Upper lobe of left lung (tissue), 6 donors: ENCODE data around the gene ZP2. TPM values are rescaled to one million over a fixed set of nuclear protein-coding genes. Genes with fewer than 3 reads are reported as not detected.
"Not testable (repeated sequence)": the region's sequence is repeated elsewhere in the genome, so short reads cannot be mapped to it uniquely, and the experiment has no call there.

Experiments
- ATAC-seq, 2 donors: fragments of 200-7000 bp; cut with Tn5 transposase; one replicate each; pipeline ENCODE4 v1.9.1; 2022; ENCODE audit warnings: mild to moderate bottlenecking in 2 of 2, moderate library complexity in 2 of 2; ENCODE audit not compliant: low FRiP score in 2 of 2
- DNase-seq, 2 donors: peaks; one replicate each; pipeline ENCODE4 v3.0.0-alpha.2; 2019 to 2020
- H3K27ac ChIP-seq, 4 donors: fragments of 200-600 bp; sonication (generic); one replicate each; pipeline ENCODE4 v1.5.1; 2016 to 2019
- H3K27me3 ChIP-seq, 4 donors: fragments of 200-600 bp; sonication (generic); one replicate each; pipeline ENCODE4 v1.5.1; 2017 to 2019
- H3K36me3 ChIP-seq, 4 donors: fragments of 200-600 bp; sonication (generic); one replicate each; pipeline ENCODE4 v1.5.1; 2016 to 2019
- H3K4me1 ChIP-seq, 4 donors: fragments of 200-600 bp; sonication (generic); one replicate each; pipeline ENCODE4 v1.5.1; 2018 to 2019
- H3K4me3 ChIP-seq, 4 donors: fragments of 200-600 bp; sonication (generic); one replicate each; pipeline ENCODE4 v1.5.1; 2017 to 2019; ENCODE audit warnings: mild to moderate bottlenecking in 2 of 4, moderate library complexity in 1 of 4
- H3K9me3 ChIP-seq, 4 donors: fragments of 200-600 bp; sonication (generic); one replicate each; pipeline ENCODE4 v1.5.1; 2018 to 2019
- EP300 ChIP-seq, 4 donors: sonication (generic); formaldehyde crosslinking; IDR thresholded peaks; one replicate each; pipeline ENCODE4 v1.5.1; 2017; ENCODE audit warnings: antibody characterized with exemption in 4 of 4, control low read depth in 2 of 4
- POLR2A ChIP-seq, 4 donors: fragments of 450-650 bp; IDR thresholded peaks; one replicate each; pipeline ENCODE4 v1.5.1; 2016 to 2017; ENCODE audit warnings: antibody characterized with exemption in 4 of 4, mild to moderate bottlenecking in 2 of 4
- POLR2AphosphoS5 ChIP-seq, 2 donors: sonication (generic); formaldehyde crosslinking; IDR thresholded peaks; one replicate each; pipeline ENCODE4 v1.5.1; 2017; ENCODE audit warnings: antibody characterized with exemption in 2 of 2
- WGBS, 2 donors: methylation state at CpG; one replicate each; pipeline ENCODE4 v1.1.5; 2017 to 2018; 5-methylcytosine and 5-hydroxymethylcytosine counted together
- total RNA-seq, 6 donors: library from RNA; depleted of rRNA in 4 of 6; stranded (reverse); fragments of >200 nt in 4 of 6; gene quantifications; one replicate each; pipeline versions ENCODE4 v1.1.0 to v1.2.1, GENCODE V29; 2016 to 2021
- TF ChIP-seq, protein P1 (sequence below), 6 experiments: fragments of 450-650 bp in 4 of 6; fragments of 200-600 bp in 2 of 6; sonication (generic) in 2 of 6; IDR thresholded peaks; one replicate each; pipeline ENCODE4 v1.5.1; 2016 to 2019; ENCODE audit warnings: antibody characterized with exemption in 6 of 6
- donor health status: DM: no; HTN: no; CAD: no; lungs with moderate emphysema.
- donor health status: DM: no; HTN: yes; CAD: no; lungs with severe emphysema.

ZP2 gene
- total RNA-seq, 6 donors from 2014 or later, result not detected

DNA sequence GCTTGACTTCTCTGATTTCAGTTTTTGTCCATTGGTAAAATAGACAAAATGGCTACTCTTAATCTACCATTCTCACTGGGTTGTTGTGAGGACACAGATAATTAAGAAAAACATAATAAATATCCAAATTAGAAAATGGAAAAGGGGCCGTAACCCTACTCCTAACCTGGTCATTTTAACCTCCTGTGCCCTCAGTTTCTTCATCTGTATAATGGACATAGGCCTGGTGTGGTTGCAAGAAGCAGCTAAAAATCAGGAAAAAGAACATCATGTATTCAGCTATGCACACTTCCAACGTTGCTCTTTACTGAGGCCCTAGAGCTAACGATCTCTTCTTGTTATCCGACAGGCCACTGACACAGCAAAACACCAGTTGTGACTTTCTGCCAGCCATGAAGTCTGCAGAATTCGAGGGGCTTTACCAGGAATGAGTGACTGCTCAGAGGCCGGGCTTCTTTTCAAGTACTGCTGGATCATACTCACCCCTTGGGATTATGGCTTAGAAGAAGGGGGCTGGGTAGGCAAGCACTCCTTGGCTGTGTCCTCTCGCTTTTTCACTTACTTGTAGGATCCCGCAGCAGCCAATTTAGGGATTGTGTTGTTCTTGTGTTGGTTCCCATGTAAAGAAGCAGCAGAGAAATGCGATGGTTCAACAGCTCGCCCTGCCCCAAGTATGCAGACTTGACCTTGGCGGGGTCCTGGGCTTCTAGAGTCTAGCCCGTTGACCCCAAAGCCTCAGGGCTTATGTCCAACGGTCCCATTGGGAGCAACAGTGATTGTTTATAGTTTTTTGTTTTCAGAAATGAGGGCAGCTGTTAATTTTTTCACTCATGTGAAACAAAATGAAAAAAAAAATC is 32.0 kb downstream of the ZP2 start:
- no peak for DNase-seq
- no peak for ATAC-seq
- WGBS, 2 donors, result 58 to 77% methylated on average over 13 of the region's 13 CpGs
- TF ChIP-seq POLR2A (IDR thresholded peaks at IDR 0.05) (no peak), EP300 (IDR thresholded peaks at IDR 0.05) (no peak), POLR2AphosphoS5 (IDR thresholded peaks at IDR 0.05) (no peak)
- TF ChIP-seq, protein P1, sequence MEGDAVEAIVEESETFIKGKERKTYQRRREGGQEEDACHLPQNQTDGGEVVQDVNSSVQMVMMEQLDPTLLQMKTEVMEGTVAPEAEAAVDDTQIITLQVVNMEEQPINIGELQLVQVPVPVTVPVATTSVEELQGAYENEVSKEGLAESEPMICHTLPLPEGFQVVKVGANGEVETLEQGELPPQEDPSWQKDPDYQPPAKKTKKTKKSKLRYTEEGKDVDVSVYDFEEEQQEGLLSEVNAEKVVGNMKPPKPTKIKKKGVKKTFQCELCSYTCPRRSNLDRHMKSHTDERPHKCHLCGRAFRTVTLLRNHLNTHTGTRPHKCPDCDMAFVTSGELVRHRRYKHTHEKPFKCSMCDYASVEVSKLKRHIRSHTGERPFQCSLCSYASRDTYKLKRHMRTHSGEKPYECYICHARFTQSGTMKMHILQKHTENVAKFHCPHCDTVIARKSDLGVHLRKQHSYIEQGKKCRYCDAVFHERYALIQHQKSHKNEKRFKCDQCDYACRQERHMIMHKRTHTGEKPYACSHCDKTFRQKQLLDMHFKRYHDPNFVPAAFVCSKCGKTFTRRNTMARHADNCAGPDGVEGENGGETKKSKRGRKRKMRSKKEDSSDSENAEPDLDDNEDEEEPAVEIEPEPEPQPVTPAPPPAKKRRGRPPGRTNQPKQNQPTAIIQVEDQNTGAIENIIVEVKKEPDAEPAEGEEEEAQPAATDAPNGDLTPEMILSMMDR (IDR thresholded peaks at IDR 0.05), result no peak
- no peak overlapping the region for H3K4me3 ChIP-seq
- H3K27me3 ChIP-seq, result no peaks in the 10 kb centered on the region
- H3K36me3 ChIP-seq, result peaks cover 8 to 64% (median 10%) of the 10 kb centered on the region in 4 donors
- peaks cover 0 to 5% (median 0%) of the 10 kb centered on the region in 4 donors for H3K4me1 ChIP-seq
- no peak overlapping the region for H3K27ac ChIP-seq
- no peaks in the 10 kb centered on the region for H3K9me3 ChIP-seq

DNA sequence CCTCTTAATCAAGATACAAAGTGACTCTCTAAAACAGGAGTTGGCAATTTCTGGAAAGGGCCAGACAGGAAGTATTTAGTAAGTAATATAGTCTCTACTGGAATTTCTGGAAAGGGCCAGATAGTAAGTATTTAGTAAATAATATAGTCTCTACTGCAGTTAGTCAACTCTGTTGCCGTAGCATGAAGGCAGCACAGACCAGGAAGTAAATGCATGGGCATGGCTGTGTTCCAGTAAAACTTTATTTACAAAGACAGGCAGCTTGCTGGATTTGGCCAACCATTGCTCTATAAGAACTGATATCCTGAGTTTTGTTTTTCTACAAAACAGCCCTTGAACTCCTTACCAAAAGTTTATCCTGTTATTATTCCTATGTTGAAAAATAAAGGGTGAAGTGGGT is 36.0 kb downstream of the ZP2 start:
- DNase-seq (no peak), ATAC-seq (no peak)
- no peaks in the 10 kb centered on the region for H3K9me3 ChIP-seq
- no peaks in the 10 kb centered on the region for H3K27me3 ChIP-seq
- WGBS, 2 donors, result 60 to 67% methylated on average over 1 of the region's 1 CpG
- peaks cover 0 to 5% (median 0%) of the 10 kb centered on the region in 4 donors for H3K4me1 ChIP-seq
- no peak overlapping the region for H3K4me3 ChIP-seq
- H3K36me3 ChIP-seq, result peaks cover 13 to 84% (median 39%) of the 10 kb centered on the region in 4 donors
- no peak overlapping the region for H3K27ac ChIP-seq
- TF ChIP-seq EP300 (IDR thresholded peaks at IDR 0.05), result no peak
- no peak for TF ChIP-seq POLR2A (IDR thresholded peaks at IDR 0.05)
- TF ChIP-seq POLR2AphosphoS5 (IDR thresholded peaks at IDR 0.05), result no peak
- TF ChIP-seq, protein P1 (IDR thresholded peaks at IDR 0.05), result no peak

DNA sequence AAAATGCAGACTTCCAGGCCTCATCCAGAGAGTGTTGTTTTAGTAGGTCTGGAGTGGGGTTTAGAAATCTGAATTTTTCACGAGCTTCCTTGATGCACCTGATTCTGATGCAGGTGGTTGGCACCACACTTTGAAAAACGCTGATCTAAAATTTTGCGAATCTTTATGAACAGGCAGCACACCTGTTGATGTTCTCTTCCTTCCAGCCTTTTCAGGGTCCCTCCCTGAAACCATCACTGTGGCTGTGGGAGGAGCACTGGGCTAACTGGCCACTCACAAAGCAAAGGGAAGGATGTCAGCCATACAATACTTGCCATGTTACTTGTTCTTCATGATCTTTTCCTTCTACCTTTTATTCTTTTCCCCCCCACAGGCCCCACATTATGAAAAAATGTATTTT is 38.7 kb downstream of the ZP2 start:
- Histone ChIP-seq H3K4me1 (no peaks in the 10 kb centered on the region), H3K9me3 (no peaks in the 10 kb centered on the region), H3K36me3 (peaks cover 13 to 68% (median 43%) of the 10 kb centered on the region in 4 donors), H3K4me3 (no peak overlapping the region), H3K27ac (no peak overlapping the region), H3K27me3 (no peaks in the 10 kb centered on the region)
- TF ChIP-seq POLR2AphosphoS5 (IDR thresholded peaks at IDR 0.05), result no peak
- no peak for TF ChIP-seq POLR2A (IDR thresholded peaks at IDR 0.05)
- TF ChIP-seq EP300 (IDR thresholded peaks at IDR 0.05), result no peak
- TF ChIP-seq, protein P1 (IDR thresholded peaks at IDR 0.05), result no peak
- no peak for DNase-seq
- ATAC-seq, result no peak
- WGBS, 2 donors, result 93 to 97% methylated on average over 3 of the region's 3 CpGs

DNA sequence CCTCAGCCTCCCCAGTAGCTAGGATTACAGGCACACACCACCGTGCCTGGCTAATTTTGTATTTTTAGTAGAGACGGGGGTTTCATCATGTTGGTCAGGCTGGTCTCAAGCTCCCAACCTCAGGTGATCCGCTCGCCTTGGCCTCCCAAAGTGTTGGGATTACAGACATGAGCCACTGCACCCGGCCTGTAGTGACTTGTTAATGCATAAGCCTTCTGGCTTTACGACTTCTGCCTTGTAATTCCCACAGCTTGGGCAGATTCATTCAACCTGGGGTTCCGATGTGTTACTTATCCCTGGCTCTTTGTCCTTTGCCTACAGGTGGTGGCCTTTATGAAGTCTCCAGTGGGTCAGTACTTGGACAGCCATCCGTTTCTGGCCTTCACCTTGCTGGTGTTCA is 41.3 kb downstream of the ZP2 start:
- ATAC-seq, H3K9me3 ChIP-seq, H3K4me3 ChIP-seq, H3K4me1 ChIP-seq, H3K27ac ChIP-seq, DNase-seq, H3K27me3 ChIP-seq: not testable (repeated sequence)
- peaks cover 16 to 68% (median 57%) of the 10 kb centered on the region in 4 donors for H3K36me3 ChIP-seq
- WGBS, 2 donors, result 96 to 99% methylated on average over 8 of the region's 8 CpGs

DNA sequence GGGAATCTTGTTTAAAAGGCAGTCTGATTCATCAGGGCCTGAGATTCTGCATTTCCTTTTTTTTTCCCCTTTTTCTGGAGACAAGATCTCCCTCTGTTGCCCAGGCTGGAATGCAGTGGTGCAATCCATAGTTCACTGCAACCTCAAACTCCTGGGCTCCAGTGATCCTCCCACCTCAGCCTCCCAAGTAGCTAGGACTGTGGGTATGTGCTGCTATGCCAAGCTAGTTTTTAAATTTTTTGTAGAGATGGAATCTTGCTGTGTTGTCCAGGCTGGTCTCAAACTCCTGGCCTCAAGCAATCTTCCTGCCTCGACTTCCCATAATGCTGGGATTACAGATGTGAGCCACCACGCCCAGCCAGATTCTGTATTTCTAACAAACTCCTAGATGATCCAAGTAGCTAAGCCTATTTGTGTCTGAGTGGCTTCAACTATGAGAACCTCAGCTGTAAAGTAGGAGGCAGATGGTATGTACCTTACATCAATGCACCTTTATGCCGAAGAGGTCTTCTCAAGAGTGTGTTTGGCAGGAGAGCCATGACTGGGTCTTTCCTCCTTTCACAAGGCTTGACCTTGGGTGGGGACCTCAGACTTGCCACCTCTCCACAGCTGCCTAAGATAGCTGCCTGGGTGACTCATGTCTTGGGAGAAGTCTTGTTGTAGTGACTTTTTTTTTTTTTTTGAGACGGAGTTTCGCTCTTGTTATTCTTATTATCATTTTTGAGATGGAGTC is 42.0 kb downstream of the ZP2 start:
- DNase-seq, result no peak
- WGBS, 2 donors, result 90 to 91% methylated on average over 5 of the region's 5 CpGs

More for the DNA sequence above, 42.0 kb downstream of the ZP2 start:
- TF ChIP-seq, protein P1 (IDR thresholded peaks at IDR 0.05), result no peak
- TF ChIP-seq POLR2AphosphoS5 (IDR thresholded peaks at IDR 0.05) (no peak), POLR2A (IDR thresholded peaks at IDR 0.05) (no peak), EP300 (IDR thresholded peaks at IDR 0.05) (no peak)
- Histone ChIP-seq H3K4me3 (no peak overlapping the region), H3K4me1 (no peaks in the 10 kb centered on the region), H3K27me3 (no peaks in the 10 kb centered on the region), H3K9me3 (no peaks in the 10 kb centered on the region), H3K27ac (no peak overlapping the region), H3K36me3 (peaks cover 20 to 74% (median 56%) of the 10 kb centered on the region in 4 donors)
- peak in 1 of 2 donors; percentile 54 for ATAC-seq
